Esophagus muscularis mucosa (tissue), 4 donors: ENCODE data around the gene YLPM1.

Source experiments
- CTCF ChIP-seq, 3 experiments: fragments of 200-600 bp in 2 of 3; fragments of 450-650 bp in 1 of 3; sonication (generic) in 2 of 3; IDR thresholded peaks; one replicate each; pipeline ENCODE4 v1.5.1; 2017 to 2019; ENCODE audit warnings: antibody characterized with exemption in 3 of 3, mild to moderate bottlenecking in 2 of 3, moderate library complexity in 1 of 3
- EP300 ChIP-seq: sonication (generic); formaldehyde crosslinking; IDR thresholded peaks from one replicate; pipeline ENCODE4 v1.6.1; 2017; ENCODE audit warnings: antibody characterized with exemption
- POLR2A ChIP-seq: fragments of 450-650 bp; IDR thresholded peaks from one replicate; pipeline ENCODE4 v1.6.1; 2017; ENCODE audit warnings: antibody characterized with exemption, moderate library complexity, mild to moderate bottlenecking, low read depth
- POLR2AphosphoS5 ChIP-seq, 2 donors: sonication (generic); formaldehyde crosslinking; IDR thresholded peaks; one replicate each; pipeline ENCODE4 v1.6.1; 2017; ENCODE audit warnings: antibody characterized with exemption in 2 of 2

GRCh38 chr14:74713395-74713735 is 49.8 kb upstream of the YLPM1 start:
- TF ChIP-seq CTCF (IDR thresholded peaks at IDR 0.05) (no peak), POLR2A (no peak), EP300 (no peak), POLR2AphosphoS5 (IDR thresholded peaks at IDR 0.05) (no peak)
